ENCODE measurements around the gene NSMF.
"Not testable (repeated sequence)": the region's sequence is repeated elsewhere in the genome, so short reads cannot be mapped to it uniquely, and the experiment has no call there.

NSMF gene

GRCh38 chr9:137467896-137468295, 8.8 kb upstream of the NSMF start:
- TF ChIP-seq ZFX (IDR thresholded peaks at IDR 0.05; ENCODE audit: borderline replicate concordance) (no peak), CTCF (IDR thresholded peaks at IDR 0.05) (no peak)
- H3K27ac ChIP-seq = no peak overlapping the region

GRCh38 chr9:137467161-137467581, 8.0 kb upstream of the NSMF start:
- H3K27ac ChIP-seq = no peak overlapping the region
- TF ChIP-seq CTCF (IDR thresholded peaks at IDR 0.05) = no peak

GRCh38 chr9:137466389-137467085, 7.4 kb upstream of the NSMF start:
- not testable (repeated sequence) for H3K27ac ChIP-seq

GRCh38 chr9:137465720-137466388, 6.7 kb upstream of the NSMF start:
- no peak overlapping the region for H3K27ac ChIP-seq
- TF ChIP-seq ZFX (IDR thresholded peaks at IDR 0.05; ENCODE audit: borderline replicate concordance) (no peak), CTCF (IDR thresholded peaks at IDR 0.05) (no peak)

- no peak overlapping the region for H3K27ac ChIP-seq
- no peak for TF ChIP-seq ZFX (IDR thresholded peaks at IDR 0.05; ENCODE audit: borderline replicate concordance)
- no peak for TF ChIP-seq CTCF (IDR thresholded peaks at IDR 0.05)
These were observed 6.0 kb upstream of the NSMF start for GRCh38 chr9:137465000-137465719.

GRCh38 chr9:137464291-137464999, 5.3 kb upstream of the NSMF start:
- TF ChIP-seq ZFX (IDR thresholded peaks at IDR 0.05; ENCODE audit: borderline replicate concordance) (no peak), CTCF (IDR thresholded peaks at IDR 0.05) (no peak)
- no peak overlapping the region for H3K27ac ChIP-seq

GRCh38 chr9:137463931-137464290, 4.8 kb upstream of the NSMF start:
- no peak overlapping the region for H3K27ac ChIP-seq
- TF ChIP-seq ZFX (IDR thresholded peaks at IDR 0.05; ENCODE audit: borderline replicate concordance) (no peak), CTCF (IDR thresholded peaks at IDR 0.05) (no peak)

Data from 22Rv1 (cell line).